Ishikawa (cell line): ENCODE measurements around the gene PLA2G15.

Experiments used
- CEBPB ChIP-seq: IDR thresholded peaks from 2 replicates; pipeline ENCODE4 v1.6.1; 2012
- CREB1 ChIP-seq: IDR thresholded peaks from 2 replicates; pipeline ENCODE4 v1.6.1; 2012; ENCODE audit warnings: low read depth
- EGR1 ChIP-seq: IDR thresholded peaks from 2 replicates; pipeline ENCODE4 v1.6.1; 2012
- EP300 ChIP-seq: IDR thresholded peaks from 2 replicates; pipeline ENCODE4 v1.6.1; 2012; ENCODE audit warnings: borderline replicate concordance
- FOXM1 ChIP-seq: IDR thresholded peaks from 2 replicates; pipeline ENCODE4 v1.6.1; 2012; ENCODE audit warnings: low read depth, borderline replicate concordance
- NFIC ChIP-seq: IDR thresholded peaks from 2 replicates; pipeline ENCODE4 v1.6.1; 2012
- RAD21 ChIP-seq: IDR thresholded peaks from 2 replicates; pipeline ENCODE4 v1.6.1; 2012; ENCODE audit warnings: low read depth
- REST ChIP-seq: IDR thresholded peaks from 2 replicates; pipeline ENCODE4 v1.6.1; 2012; ENCODE audit warnings: low read depth, mild to moderate bottlenecking
- TAF1 ChIP-seq: IDR thresholded peaks from 2 replicates; pipeline ENCODE4 v1.6.1; 2012; ENCODE audit warnings: low read depth, mild to moderate bottlenecking
- TCF12 ChIP-seq: IDR thresholded peaks from 2 replicates; pipeline ENCODE4 v1.6.1; 2012; ENCODE audit warnings: low read depth
- TEAD4 ChIP-seq: IDR thresholded peaks from 2 replicates; pipeline ENCODE4 v1.6.1; 2012
- USF1 ChIP-seq: IDR thresholded peaks from 2 replicates; pipeline ENCODE4 v1.6.1; 2012
- YY1 ChIP-seq: IDR thresholded peaks from 2 replicates; pipeline ENCODE4 v1.6.1; 2012; ENCODE audit warnings: low read depth
- ZBTB7A ChIP-seq: IDR thresholded peaks from 2 replicates; pipeline ENCODE4 v1.6.1; 2012; ENCODE audit warnings: low read depth
- TF ChIP-seq, protein P1 (sequence below): IDR thresholded peaks from 2 replicates; pipeline ENCODE4 v1.6.1; 2012

The PLA2G15 gene

DNA sequence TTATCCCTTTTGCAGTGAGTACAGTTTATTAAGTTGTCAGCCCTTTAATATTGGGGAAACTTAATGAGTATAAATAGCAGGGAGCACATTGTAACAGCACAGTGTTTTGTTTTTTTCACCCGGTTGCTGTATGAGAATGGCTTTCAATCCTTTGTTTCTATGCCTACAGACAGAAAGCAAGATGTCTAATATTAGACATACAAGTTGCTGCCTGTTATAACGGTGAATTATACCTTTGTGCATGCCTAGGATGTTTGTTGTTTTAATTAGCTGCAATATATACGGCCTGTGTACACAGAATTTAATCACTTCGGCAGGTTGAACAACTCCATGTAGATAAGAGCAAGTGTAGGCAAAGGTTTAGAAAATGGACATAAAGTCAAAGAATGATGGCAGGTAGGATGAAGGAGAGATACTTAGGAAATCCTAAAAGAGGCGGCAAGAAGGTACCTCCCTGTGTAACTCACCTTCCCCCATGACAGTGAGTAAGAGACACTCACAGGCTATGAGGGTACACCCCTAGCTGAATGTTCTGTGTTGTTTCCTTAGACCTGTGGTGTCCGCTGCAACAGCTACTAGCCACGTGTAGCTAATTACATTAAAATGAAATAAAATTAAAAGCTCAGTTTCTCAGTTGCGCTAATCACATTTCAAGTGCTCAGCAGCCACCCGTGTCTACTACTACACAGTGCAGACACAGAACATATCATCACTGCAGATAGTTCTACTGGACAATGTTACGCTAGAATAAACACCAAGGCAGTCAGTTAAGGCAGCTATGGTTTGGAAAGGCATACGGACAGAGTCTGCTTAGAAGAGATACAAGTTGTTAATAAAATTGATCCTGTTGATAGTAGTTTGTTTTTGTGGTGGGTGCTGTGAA, 54.6 kb downstream of the PLA2G15 start:
- TF ChIP-seq NFIC (no peak), REST (no peak)

- TF ChIP-seq ZBTB7A: no peak
- no peak for TF ChIP-seq TEAD4
- no peak for TF ChIP-seq USF1
- TF ChIP-seq TCF12: no peak
- no peak for TF ChIP-seq RAD21
- TF ChIP-seq, protein P1, sequence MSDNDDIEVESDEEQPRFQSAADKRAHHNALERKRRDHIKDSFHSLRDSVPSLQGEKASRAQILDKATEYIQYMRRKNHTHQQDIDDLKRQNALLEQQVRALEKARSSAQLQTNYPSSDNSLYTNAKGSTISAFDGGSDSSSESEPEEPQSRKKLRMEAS: no peak
- no peak for TF ChIP-seq REST
- TF ChIP-seq FOXM1: no peak
- no peak for TF ChIP-seq NFIC
- no peak for TF ChIP-seq CREB1
- TF ChIP-seq EP300: no peak
- TF ChIP-seq YY1: no peak
- TF ChIP-seq CEBPB: no peak
Observed at GRCh38 chr16:68300734-68301459, 55.7 kb downstream of the PLA2G15 start.

GRCh38 chr16:68306633-68307032, 61.5 kb downstream of the PLA2G15 start:
- no peak for TF ChIP-seq TEAD4
- TF ChIP-seq RAD21: no peak
- TF ChIP-seq CREB1: no peak
- no peak for TF ChIP-seq EP300
- TF ChIP-seq EGR1: no peak
- no peak for TF ChIP-seq USF1
- TF ChIP-seq, protein P1: no peak
- TF ChIP-seq REST: no peak
- TF ChIP-seq CEBPB: no peak
- TF ChIP-seq YY1: no peak
- no peak for TF ChIP-seq TCF12
- TF ChIP-seq FOXM1: no peak
- TF ChIP-seq TAF1: no peak

DNA sequence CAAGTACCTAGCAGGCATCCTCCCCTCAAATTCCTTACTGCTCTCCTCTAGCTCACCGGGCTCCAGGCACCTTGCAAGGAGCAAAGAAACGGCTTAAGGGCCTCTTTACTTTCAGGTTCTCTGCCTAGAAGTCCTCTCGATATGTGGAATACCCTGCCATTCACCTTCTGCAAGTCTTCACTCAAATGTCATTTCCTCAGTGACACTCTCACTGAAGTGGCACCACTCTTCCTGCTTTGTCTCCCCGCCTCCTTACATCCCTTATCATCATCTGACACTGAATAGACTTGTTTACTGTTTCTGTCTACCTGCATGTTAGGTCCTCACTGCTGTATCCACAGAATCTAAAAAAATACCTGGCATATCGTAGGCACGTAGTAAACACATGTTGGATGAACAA, 64.6 kb downstream of the PLA2G15 start:
- TF ChIP-seq TCF12: no peak
- no peak for TF ChIP-seq YY1
- no peak for TF ChIP-seq REST
- TF ChIP-seq TEAD4: no peak
- TF ChIP-seq, protein P1: no peak
- TF ChIP-seq ZBTB7A: no peak
- TF ChIP-seq FOXM1: no peak
- TF ChIP-seq TAF1: no peak
- no peak for TF ChIP-seq EGR1
- TF ChIP-seq EP300: no peak
- TF ChIP-seq RAD21: no peak
- TF ChIP-seq USF1: no peak
